ENCODE results near the gene GABPA. TPM values are rescaled to one million over a fixed set of nuclear protein-coding genes. Genes with fewer than 3 reads are reported as not detected.

The GABPA gene
- total RNA-seq, 1 experiment from 2014 or later, result 17.6 TPM

DNA sequence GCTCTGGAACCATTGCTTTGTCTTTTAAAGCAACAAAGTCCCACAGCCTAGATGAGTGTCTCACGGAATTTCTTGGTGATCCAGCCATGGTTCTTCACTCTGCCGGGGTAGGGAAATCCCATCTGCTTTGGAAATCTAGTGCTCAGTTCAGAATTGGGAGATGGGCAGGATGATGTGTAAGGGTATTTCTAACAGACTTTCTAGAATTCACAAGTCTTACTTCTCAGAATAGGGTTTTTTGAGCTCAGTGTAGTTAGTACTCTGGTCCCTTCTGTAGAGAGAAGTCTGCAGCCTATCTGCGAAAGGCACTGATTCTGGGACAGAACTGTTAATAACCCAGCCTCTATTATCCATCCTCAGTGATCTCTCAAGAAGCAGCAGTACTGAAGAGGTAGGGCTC lies 25.3 kb downstream of the GABPA start:
- TF ChIP-seq SIN3A (IDR thresholded peaks at IDR 0.05; ENCODE audit: borderline replicate concordance, insufficient read depth, low read depth, low read length) (no peak), TCF7L2 (IDR thresholded peaks at IDR 0.05; ENCODE audit: low read depth, low read length) (no peak), POLR2AphosphoS5 (IDR thresholded peaks at IDR 0.05; ENCODE audit: low read depth, low read length) (no peak)
- TF ChIP-seq, protein P1, sequence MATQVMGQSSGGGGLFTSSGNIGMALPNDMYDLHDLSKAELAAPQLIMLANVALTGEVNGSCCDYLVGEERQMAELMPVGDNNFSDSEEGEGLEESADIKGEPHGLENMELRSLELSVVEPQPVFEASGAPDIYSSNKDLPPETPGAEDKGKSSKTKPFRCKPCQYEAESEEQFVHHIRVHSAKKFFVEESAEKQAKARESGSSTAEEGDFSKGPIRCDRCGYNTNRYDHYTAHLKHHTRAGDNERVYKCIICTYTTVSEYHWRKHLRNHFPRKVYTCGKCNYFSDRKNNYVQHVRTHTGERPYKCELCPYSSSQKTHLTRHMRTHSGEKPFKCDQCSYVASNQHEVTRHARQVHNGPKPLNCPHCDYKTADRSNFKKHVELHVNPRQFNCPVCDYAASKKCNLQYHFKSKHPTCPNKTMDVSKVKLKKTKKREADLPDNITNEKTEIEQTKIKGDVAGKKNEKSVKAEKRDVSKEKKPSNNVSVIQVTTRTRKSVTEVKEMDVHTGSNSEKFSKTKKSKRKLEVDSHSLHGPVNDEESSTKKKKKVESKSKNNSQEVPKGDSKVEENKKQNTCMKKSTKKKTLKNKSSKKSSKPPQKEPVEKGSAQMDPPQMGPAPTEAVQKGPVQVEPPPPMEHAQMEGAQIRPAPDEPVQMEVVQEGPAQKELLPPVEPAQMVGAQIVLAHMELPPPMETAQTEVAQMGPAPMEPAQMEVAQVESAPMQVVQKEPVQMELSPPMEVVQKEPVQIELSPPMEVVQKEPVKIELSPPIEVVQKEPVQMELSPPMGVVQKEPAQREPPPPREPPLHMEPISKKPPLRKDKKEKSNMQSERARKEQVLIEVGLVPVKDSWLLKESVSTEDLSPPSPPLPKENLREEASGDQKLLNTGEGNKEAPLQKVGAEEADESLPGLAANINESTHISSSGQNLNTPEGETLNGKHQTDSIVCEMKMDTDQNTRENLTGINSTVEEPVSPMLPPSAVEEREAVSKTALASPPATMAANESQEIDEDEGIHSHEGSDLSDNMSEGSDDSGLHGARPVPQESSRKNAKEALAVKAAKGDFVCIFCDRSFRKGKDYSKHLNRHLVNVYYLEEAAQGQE (IDR thresholded peaks at IDR 0.05; ENCODE audit: insufficient read depth in 1 of 2, low read depth in 2 of 2, low read length in 1 of 2), result no peak
- TF ChIP-seq, protein P2, sequence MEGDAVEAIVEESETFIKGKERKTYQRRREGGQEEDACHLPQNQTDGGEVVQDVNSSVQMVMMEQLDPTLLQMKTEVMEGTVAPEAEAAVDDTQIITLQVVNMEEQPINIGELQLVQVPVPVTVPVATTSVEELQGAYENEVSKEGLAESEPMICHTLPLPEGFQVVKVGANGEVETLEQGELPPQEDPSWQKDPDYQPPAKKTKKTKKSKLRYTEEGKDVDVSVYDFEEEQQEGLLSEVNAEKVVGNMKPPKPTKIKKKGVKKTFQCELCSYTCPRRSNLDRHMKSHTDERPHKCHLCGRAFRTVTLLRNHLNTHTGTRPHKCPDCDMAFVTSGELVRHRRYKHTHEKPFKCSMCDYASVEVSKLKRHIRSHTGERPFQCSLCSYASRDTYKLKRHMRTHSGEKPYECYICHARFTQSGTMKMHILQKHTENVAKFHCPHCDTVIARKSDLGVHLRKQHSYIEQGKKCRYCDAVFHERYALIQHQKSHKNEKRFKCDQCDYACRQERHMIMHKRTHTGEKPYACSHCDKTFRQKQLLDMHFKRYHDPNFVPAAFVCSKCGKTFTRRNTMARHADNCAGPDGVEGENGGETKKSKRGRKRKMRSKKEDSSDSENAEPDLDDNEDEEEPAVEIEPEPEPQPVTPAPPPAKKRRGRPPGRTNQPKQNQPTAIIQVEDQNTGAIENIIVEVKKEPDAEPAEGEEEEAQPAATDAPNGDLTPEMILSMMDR (IDR thresholded peaks at IDR 0.05), result no peak
- intact Hi-C loops (cut with micrococcal nuclease; ENCODE audit: unreplicated experiment) (no loop called here), in situ Hi-C loops (cut with HindIII; ENCODE audit: low pct_unique_long_range_greater_than_20kb, low sequenced_read_pairs) (no loop called here)
- DNase-seq (ENCODE audit: low read depth, low spot score), result no peak
- Histone ChIP-seq H3K9me3 (ENCODE audit: control insufficient read depth, insufficient read depth, low read depth, low read length) (no peaks in the 10 kb centered on the region), H3K4me1 (ENCODE audit: control insufficient read depth, insufficient read depth, low read length) (no peaks in the 10 kb centered on the region), H3K27me3 (ENCODE audit: control insufficient read depth, insufficient read depth, low read length) (no peaks in the 10 kb centered on the region), H3K27ac (ENCODE audit: low read length) (no peak overlapping the region), H3K4me3 (ENCODE audit: low read depth in 2 of 2, low read length in 2 of 2) (no peak overlapping the region), H3K36me3 (ENCODE audit: control insufficient read depth, insufficient read depth, low read length) (peaks cover 12% of the 10 kb centered on the region; the same call in 1 of the 2 replicates)
- CTCF ChIA-PET, result no interaction called here
- POLR2A ChIA-PET, result no interaction called here
- no TSS peak for BruUV-seq (replicated peaks)
- no peak for ATAC-seq

DNA sequence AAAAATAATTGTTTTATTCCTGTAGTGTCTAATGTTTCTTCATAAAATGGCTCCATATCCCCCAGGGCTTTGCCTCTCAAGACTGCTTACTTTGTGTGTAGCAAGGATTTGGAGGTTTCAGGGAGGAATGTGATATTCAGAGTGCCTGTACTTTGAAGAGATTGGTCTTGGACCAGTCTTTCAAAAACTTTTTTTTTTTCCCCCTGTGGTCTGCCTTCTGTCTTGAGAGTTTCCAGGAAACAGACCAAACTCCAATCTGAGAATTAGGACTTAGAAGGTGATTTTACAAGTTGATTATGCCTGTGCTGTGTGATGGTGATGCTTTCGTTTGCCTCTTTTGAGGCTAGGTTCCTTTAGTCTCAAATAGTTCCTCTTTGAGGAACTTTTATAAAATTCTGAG lies 25.9 kb downstream of the GABPA start:
- TF ChIP-seq, protein P1 (IDR thresholded peaks at IDR 0.05; ENCODE audit: insufficient read depth in 1 of 2, low read depth in 2 of 2, low read length in 1 of 2), result no peak
- TF ChIP-seq, protein P2 (IDR thresholded peaks at IDR 0.05), result no peak
- TF ChIP-seq TCF7L2 (IDR thresholded peaks at IDR 0.05; ENCODE audit: low read depth, low read length) (no peak), POLR2AphosphoS5 (IDR thresholded peaks at IDR 0.05; ENCODE audit: low read depth, low read length) (no peak), SIN3A (IDR thresholded peaks at IDR 0.05; ENCODE audit: borderline replicate concordance, insufficient read depth, low read depth, low read length) (no peak)
- no peak overlapping the region for H3K27ac ChIP-seq (ENCODE audit: low read length)
- H3K9me3 ChIP-seq (ENCODE audit: control insufficient read depth, insufficient read depth, low read depth, low read length), result no peaks in the 10 kb centered on the region
- in situ Hi-C loops (cut with HindIII; ENCODE audit: low pct_unique_long_range_greater_than_20kb, low sequenced_read_pairs), result no loop called here
- BruUV-seq (replicated peaks), result no TSS peak
- ChIA-PET POLR2A (no interaction called here), CTCF (no interaction called here)
- H3K27me3 ChIP-seq (ENCODE audit: control insufficient read depth, insufficient read depth, low read length), result no peaks in the 10 kb centered on the region
- H3K4me3 ChIP-seq (ENCODE audit: low read depth in 2 of 2, low read length in 2 of 2), result no peak overlapping the region
- intact Hi-C loops (cut with micrococcal nuclease; ENCODE audit: unreplicated experiment), result no loop called here
- H3K36me3 ChIP-seq (ENCODE audit: control insufficient read depth, insufficient read depth, low read length), result peaks cover 18% of the 10 kb centered on the region; the same call in 1 of the 2 replicates
- no peaks in the 10 kb centered on the region for H3K4me1 ChIP-seq (ENCODE audit: control insufficient read depth, insufficient read depth, low read length)
- DNase-seq (ENCODE audit: low read depth, low spot score) (no peak), ATAC-seq (no peak)
